ENCODE data around the gene ARID5A.
"Not testable (repeated sequence)": the region's sequence is repeated elsewhere in the genome, so short reads cannot be mapped to it uniquely, and the experiment has no call there.

Gene ARID5A

GRCh38 chr2:96536445-96537065, at the start of gene ARID5A:
Gene ARID5A, plus strand, starts transcription at chr2:96536752. Its CDS starts 75 bp downstream, at chr2:96536827.
- peak in 48 of 51 donors; percentile 38 to 95 (median 82) for DNase-seq

- DNase-seq: no peak
Measured at GRCh38 chr2:96489261-96489660, 47.3 kb upstream of the ARID5A start.

- DNase-seq: no peak
Measured at GRCh38 chr2:96489663-96490062, 46.9 kb upstream of the ARID5A start.

- no peak for DNase-seq
Measured at GRCh38 chr2:96491860-96492497, 44.6 kb upstream of the ARID5A start.

- DNase-seq: no peak
Measured at GRCh38 chr2:96493072-96493471, 43.5 kb upstream of the ARID5A start.

- no peak for DNase-seq
Measured at GRCh38 chr2:96494188-96494587, 42.4 kb upstream of the ARID5A start.

- DNase-seq: no peak
Measured at GRCh38 chr2:96495982-96496629, 40.4 kb upstream of the ARID5A start.

- no peak for DNase-seq
Measured at GRCh38 chr2:96498021-96498431, 38.5 kb upstream of the ARID5A start.

GRCh38 chr2:96498611-96499010, 37.9 kb upstream of the ARID5A start:
- DNase-seq: not testable (repeated sequence)

- DNase-seq: no peak
Measured at GRCh38 chr2:96499061-96499960, 37.2 kb upstream of the ARID5A start.

- DNase-seq: no peak
Measured at GRCh38 chr2:96500385-96501066, 36.0 kb upstream of the ARID5A start.

- no peak for DNase-seq
Measured at GRCh38 chr2:96501471-96501874, 35.1 kb upstream of the ARID5A start.

GRCh38 chr2:96501886-96502810, 34.4 kb upstream of the ARID5A start:
- no peak for DNase-seq

GRCh38 chr2:96502891-96503636, 33.5 kb upstream of the ARID5A start:
- DNase-seq: no peak

GRCh38 chr2:96503637-96504243, 32.8 kb upstream of the ARID5A start:
- no peak for DNase-seq

GRCh38 chr2:96505231-96505889, 31.2 kb upstream of the ARID5A start, which contains the start of gene NEURL3:
Gene NEURL3, minus strand, starts transcription at chr2:96505357. Its CDS starts 71 bp downstream, at chr2:96505286.
- no peak for DNase-seq

- no peak for DNase-seq
Measured at GRCh38 chr2:96506016-96506906, 30.3 kb upstream of the ARID5A start.
